Articular chondrocyte of knee joint (primary cell): ENCODE measurements around the gene RUSF1. TPM values are rescaled to one million over a fixed set of nuclear protein-coding genes. Genes with fewer than 3 reads are reported as not detected.

Experiments used
- total RNA-seq: library from RNA; depleted of rRNA; stranded (reverse); fragments of >200 nt; gene quantifications from 2 replicates; pipeline ENCODE4 v1.2.3, GENCODE V29; 2012

The RUSF1 gene
- 42.0 and 52.5 TPM in 2 replicates for total RNA-seq

DNA sequence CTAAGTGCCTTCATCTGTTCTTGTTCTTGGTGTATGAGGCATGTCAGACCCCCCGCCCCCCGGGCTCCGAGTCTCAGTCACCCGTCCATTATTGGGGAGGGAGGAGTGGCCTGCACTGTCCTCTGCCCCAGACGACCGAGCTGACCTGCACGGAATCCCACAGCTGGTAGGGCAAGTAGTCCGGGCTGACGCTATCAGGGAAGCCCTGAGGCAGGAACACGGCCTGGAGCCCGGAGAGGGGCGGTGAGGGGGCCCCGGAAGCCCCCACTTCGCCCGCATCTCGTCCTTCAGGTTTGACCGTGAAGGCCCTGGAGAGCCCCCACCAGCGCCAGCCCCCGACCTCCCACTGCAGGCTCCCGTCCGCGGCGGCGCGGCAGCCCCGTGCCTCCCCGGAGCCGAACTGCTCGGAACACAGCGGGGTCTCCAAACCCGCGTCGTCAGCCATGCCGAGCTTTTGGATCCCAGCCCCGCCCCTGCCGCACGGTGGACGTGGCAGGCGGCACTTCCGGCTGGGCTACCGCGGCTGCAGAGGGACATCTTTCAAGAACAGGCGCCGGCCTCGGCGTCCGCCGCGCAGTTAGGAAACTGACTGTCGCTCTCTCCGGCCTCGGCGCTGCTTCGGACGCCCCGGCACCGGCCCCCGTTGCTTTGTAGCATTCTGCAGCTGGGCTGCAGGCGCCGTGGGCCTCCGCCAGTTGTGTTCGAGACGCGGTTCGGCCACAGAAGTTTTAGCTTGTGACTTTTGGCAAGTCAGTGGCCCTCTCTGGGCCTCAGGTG is at the start of gene RUSF1:
RUSF1 (minus strand) TSS at position 463 of the 777 bp plus-strand sequence; CDS start at position 445, 18 bp downstream.

DNA sequence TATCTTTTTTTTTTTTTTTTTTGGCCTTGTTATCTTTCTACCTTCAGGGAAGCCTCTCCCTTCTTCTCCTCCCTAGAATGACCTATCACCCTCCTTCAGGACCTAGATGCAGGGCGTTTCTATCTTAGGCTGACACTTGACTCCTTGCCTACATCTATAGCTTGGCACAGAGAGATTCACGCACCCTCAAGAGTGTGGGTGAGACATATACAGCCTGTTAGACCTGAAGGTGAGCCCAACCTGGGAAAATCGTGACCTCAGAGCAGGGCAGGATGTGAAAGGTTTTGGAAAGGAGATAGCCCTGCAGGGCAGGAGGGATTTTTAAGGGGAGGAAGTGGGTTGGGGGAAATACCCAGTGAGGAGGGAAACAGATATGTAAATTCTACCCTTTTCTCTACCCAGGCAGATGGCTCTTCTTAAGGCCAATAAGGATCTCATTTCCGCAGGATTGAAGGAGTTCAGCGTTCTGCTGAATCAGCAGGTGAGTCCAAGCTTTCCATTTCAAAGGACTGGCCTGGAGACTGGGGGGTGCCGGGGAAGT is 19.6 kb upstream of the RUSF1 start, which contains the start of gene AHSP:
AHSP (plus strand) TSS at position 167 of the 541 bp plus-strand sequence; CDS start at position 407, 240 bp downstream.

DNA sequence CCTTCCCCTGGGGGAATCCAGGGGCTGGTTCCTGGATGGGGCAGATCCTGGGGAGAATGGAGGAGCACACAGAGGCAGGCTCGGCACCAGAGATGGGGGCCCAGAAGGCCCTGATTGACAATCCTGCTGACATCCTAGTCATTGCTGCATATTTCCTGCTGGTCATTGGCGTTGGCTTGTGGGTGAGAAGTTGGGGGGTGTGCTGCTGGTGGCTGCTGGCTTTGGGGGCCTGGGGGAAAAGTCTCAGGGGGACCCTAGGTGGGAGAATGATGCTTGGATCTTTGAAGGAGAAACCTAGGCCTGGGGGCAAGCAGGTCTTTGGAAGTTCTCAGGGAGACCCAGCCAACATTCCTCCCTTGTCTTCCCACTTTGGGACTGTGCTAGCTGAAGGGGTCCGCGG is 25.1 kb downstream of the RUSF1 start, which contains the start of gene SLC5A2:
SLC5A2 (plus strand) TSS at position 43 of the 400 bp plus-strand sequence; CDS start at position 57, 14 bp downstream.

DNA sequence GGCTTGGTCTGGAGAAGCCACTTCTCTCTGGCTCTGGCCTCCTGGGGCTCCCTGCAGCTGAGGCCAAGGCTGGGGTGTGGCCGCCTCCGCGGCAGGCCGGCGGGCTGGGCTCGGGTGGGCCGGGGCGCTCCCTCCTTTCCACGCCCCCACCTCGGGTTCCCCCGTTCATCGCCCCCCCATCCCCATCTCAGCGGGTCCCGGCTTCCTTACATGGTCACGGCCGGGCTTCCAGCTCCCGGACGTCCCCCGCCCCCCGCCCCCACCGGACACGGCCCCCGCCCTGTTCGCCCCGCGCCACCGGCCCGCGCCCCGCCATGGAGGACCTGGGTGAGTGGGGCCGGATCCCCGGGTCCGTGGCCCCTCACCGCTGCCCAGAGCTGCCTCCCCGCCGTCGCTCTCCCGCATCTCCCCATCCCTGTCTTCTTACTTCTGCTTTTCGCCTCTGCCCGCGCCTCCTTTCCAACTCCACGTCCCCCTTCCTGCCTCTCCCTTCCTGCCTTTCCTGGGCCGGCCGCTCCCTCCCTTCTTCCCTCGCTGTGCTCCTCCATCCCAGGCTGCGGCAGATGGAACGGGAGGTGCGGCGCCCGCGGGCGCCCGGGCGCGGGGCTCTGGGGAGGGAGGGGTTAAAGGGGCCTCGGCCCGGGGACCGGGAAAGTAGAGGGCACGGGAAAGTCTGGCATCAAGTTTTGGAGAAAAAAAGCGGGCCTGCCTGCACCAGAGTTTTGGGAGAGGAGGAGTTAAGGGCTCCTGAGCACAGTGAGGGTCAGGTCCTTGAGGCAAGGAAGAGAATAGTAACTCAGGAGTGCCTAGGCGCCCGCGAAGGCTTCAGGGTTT is 36.1 kb downstream of the RUSF1 start, which contains the start of gene TGFB1I1:
TGFB1I1 (plus strand) TSS at position 278 of the 834 bp plus-strand sequence; CDS start at position 315, 37 bp downstream.

DNA sequence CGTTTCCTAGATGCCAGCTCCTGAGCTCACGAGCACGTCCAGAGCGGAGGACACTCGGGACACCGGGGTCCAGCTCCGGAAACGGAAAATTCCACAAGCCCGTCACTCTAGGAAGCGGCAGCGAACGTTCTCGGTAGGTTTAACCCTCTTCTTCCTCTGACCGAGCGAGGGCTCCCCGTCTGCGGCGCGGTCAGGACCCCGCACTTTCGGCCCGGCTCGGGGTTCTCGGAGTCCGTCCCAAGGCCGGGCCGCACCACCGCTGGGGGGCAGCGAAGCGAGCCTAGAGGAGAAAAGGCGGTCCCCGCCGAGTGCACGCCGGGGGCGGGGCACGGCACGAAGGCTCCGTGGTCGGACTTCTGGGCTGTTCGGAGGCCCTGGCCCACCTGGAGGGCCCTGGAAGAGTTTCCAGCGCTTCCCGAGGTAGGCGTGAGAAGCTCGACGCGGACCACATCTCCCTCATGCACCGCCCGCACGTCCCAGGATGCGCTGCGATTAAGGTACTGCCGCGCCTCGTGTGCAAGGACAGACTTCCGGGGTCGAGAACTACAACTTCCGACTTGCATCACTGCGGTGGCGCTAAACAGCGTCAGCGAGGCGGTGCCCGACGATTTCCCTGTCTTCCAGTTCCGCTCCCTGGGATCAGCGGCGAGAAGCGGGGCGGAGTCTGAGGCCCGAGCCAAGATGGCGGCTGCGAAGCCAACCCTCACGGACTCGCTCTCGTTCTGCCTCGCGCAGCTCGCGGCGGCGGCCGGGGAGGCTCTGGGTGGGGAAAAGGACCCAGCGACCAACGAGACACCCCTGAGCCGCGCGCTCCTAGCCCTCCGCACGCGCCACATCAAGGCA is 49.1 kb downstream of the RUSF1 start, which contains the start of gene ARMC5:
ARMC5 (plus strand) TSS at position 658 of the 843 bp plus-strand sequence; CDS start at position 682, 24 bp downstream.

Other genes with a start within 250 kb of the RUSF1 start
- gene ITGAM, start 248.4 kb downstream of the RUSF1 start, total RNA-seq, result not detected in 2 replicates
- gene ITGAX, start 153.2 kb downstream of the RUSF1 start, total RNA-seq, result under 0.01 and 0.52 TPM in 2 replicates
- gene ITGAD, start 115.1 kb downstream of the RUSF1 start, total RNA-seq, result not detected in 2 replicates
- not detected in 2 replicates for gene COX6A2, start 80.0 kb downstream of the RUSF1 start, total RNA-seq
- gene ZNF843, start 65.6 kb downstream of the RUSF1 start, total RNA-seq, result 1.2 and 1.4 TPM in 2 replicates
- gene ARMC5, start 48.9 kb downstream of the RUSF1 start, total RNA-seq, result 9.0 and 10.4 TPM in 2 replicates
- gene TGFB1I1, start 36.2 kb downstream of the RUSF1 start, total RNA-seq, result 46.3 and 54.0 TPM in 2 replicates
- not detected in 2 replicates for gene SLC5A2, start 25.3 kb downstream of the RUSF1 start, total RNA-seq
- not detected in 2 replicates for gene AHSP, start 19.5 kb upstream of the RUSF1 start, total RNA-seq